Amniotic stem cell (primary cell): ENCODE measurements around the gene TRAPPC1.
A peak's percentile ranks its signal among the peaks of the same experiment; 100 is the strongest.

Experiments
- DNase-seq: peaks from one replicate; lab custom pipeline; 2025; lab: John Stamatoyannopoulos, UW

TRAPPC1 gene

DNA sequence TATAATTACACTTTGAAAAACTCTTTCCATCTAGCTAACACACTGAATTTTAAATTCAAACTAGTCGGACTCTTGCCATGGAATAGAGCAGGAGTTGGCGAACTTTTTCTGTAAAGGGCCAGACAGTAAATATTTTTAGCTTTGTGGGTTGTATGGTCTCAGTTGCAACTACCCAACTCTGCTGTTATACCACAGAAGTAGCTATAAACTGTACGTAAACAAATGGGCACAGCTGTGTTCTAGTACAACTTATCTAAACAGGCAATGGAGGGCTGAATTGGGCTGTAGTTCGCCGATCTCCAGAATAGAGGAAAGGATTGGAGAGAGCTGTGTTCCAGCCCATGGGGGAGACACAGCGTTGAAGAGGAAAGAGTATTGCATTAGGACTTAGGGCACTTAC, 9.0 kb upstream of the TRAPPC1 start:
- DNase-seq = no peak

DNA sequence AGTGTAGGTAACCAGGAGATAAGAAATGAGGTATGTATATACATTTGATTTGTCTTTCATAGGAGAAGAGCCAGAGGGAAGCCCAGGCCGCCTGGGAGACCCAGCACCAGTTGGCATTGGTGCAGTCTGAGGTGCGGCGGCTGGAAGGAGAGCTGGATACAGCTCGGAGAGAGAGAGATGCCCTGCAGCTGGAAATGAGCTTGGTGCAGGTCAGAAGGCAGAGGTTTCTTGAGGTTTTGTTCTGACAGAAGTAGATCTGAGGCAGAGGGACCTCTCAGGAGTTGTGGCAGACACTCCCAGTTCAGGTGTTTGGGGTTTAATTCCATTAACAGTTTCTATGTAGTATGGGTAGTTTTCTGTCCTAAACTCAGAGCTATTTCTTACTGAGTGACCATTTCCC, 8.3 kb upstream of the TRAPPC1 start:
- DNase-seq = no peak

GRCh38 chr17:7935859-7936258, 4.1 kb upstream of the TRAPPC1 start:
- DNase-seq = no peak

DNA sequence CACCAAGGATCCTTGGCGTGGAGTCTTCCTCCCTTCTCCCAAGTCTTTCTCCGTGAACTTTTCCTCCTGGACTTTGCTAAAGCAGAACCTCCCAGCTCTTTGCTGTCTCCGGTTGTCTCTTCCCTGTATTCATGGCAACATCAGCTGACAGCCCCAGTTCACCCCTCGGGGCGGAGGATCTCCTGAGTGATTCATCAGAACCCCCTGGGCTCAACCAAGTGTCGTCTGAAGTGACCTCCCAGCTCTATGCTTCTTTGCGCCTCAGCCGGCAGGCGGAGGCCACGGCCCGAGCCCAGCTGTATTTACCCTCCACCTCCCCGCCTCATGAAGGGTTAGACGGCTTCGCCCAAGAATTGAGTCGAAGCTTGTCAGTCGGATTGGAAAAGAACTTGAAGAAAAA, 1.2 kb upstream of the TRAPPC1 start:
- DNase-seq = no peak

DNA sequence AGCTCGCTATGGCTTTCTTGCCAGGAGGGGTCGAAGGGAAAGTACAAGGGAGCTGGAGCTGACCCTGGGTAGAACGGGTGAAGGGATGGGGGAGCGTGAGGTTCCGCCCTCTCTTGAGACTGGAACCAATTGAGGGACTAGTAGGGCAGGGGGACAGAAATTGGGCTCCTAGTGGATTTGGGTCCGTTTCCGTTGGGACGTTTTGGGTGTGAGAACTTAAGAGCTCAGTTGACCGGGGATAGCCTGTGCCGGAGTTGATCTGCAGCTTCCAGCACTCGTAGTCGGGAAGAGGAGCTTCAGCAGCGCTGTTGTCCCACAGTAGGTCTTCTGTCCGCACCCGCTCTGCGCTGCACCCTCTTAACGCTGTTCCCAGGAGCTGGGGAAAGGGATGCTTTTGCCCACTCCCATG, 741 bp upstream of the TRAPPC1 start:
- no peak for DNase-seq

DNA sequence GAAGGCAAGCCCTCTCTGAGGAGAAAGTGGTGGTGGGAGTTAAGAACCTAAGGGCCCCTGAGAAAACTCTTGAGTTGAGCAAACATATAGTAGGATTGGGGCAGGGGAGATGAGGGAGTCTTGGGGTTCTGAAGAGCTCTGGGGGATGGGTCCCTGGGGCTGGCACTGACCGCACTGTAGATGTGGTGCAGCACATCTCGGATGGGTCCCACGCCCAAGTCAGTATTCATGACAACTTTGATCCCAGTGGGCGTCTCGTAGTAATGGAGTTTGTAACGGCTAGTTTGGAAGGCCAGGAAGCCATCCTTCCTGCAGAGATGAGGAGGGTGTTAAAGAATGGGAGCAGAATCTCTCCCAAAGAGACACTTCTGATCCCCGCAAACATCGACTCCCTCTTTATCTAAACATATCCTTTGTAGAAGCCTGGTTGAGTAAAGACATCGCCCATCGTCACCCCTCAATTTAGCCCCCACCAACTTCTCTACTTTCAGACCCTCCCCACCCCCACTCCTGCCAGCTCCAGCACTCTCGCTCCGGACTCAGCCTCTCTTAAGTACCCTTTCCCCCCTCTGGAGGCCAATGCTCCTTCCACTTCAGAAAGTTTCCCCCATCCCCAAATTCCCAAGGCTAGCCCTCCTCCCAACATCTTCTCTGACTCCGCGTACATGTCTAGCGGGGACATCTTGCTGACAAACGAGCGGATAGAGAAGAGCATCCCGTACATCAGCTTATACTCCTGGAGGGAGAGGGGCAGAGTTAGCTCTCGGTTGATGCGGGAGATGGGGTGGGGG, 710 bp downstream of the TRAPPC1 start:
- DNase-seq = no peak

DNA sequence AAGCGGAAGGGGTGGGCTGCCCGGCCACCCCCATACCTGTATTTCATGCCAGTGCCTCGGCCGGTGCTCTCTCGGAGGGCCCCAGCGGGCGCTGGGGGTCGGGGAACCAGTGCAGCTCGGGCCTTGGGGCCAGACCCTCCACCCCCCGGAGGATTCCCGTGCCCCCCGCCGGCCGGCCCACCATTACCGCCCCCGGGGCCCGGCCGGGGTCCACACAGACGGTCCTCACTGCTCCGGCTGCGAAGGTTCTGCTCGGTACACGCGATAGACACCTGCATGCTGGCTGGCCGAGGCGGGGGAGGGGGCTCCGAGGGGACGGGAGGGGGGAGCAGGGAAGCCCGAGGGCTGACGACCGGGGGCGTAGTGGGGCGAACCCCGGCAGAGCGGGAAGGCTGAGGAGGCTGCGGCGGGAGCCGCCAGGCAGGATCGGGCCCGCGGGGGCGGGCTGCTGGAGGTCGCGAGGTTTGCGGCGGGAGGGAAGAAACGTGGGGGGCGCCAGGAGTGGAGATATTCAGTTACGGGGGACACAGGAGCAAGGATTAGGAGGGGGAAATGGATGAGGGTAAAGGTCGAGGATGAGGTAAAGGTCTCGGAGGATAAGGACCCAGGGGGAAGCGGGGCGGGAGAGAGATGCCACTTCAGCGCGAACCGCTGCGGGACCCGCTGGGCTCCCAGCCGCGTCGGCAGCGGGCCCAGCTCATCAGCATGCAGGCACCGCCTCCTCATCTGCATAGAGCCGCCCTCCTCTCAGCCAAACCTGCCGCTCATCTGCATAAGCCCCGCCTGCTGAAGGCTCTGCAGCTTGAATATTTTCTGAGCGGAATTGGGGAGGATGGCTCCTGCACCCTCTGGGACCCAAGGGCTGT, 2.4 kb downstream of the TRAPPC1 start, which contains the start of gene KCNAB3:
TSS of gene KCNAB3 (minus strand) at position 699 of the 866 bp plus-strand sequence. CDS start at position 278, 421 bp downstream.
- DNase-seq = peak; percentile 88

- DNase-seq = no peak
Measured at GRCh38 chr17:7927596-7927995, 4.2 kb downstream of the TRAPPC1 start.

- no peak for DNase-seq
Measured at GRCh38 chr17:7922845-7923628, 8.7 kb downstream of the TRAPPC1 start.

DNA sequence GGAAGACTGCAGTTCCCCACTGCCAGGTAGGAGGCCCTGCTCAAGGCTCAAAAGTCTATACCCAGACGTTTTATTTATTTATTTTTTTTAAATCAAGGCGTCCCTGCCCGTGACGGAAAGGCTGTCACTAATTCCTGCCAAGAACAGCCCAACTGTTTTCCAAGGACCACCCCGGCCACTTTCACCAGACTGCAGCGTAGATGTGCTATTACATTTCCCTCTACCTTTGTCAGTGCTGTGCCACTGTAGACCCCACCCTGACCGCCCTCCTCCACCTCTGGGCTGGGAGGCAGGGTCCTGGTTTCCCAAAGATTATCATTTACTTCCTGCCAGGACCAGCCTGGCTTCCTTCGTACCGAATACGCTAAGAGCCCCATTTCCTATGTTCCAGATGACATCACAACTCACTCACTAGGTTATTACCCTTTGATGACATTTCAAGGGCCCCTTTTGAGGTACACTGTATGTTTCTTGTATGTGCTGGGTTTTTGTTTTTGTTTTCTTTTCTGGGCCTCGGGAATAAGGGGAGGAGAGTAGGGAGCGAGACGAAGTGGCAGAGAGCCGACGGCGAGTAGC, 9.4 kb downstream of the TRAPPC1 start:
- no peak for DNase-seq

DNA sequence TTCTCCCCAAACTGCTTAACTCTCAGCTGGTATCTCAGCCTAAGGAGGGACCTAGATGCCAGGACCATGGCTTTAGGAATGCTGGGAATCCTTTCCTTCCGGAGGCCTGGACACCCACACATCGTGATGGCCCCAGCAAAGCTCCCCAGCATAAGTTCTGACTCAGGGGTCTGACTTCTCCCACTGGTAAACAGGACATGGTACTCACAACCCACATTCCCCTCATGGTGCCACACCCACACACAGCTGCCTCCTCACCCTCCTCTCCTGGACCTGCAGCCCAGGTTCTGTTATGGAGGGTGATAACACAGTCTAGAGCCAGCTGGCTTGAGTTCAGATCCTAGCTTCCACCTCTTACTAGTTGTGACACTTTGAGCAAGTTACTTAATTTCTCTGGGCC, 14.9 kb downstream of the TRAPPC1 start:
- DNase-seq = no peak

GRCh38 chr17:7916385-7916682, 15.4 kb downstream of the TRAPPC1 start:
- DNase-seq = no peak

GRCh38 chr17:7915611-7916384, 15.9 kb downstream of the TRAPPC1 start, which contains the start of gene RNF227:
Gene RNF227, minus strand, starts transcription at chr17:7916289. Its CDS starts 94 bp downstream, at chr17:7916195.
- peak; percentile 92 for DNase-seq

DNA sequence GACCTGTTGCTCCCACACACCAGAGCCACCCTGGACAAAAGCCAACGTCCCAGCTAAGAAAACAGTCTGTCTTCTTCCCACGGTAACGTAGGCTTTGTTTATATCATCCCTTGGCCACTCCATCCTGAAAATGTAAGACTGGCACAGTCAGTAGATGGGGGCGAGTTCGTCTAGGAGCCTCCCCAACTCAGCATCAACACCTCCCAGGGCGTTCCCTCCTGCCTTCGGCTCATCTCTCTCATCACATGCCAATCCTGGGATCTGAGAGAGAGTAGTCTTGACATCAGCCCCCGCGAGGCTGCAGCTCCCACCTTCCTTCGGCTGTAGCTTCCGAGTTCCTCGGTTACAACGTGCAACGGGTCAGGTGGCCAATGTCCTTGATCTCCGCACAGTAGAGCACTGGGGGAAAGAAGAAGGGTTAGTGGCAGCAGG, 16.6 kb downstream of the TRAPPC1 start:
- DNase-seq = no peak

- no peak for DNase-seq
Measured at GRCh38 chr17:7912927-7913524, 18.7 kb downstream of the TRAPPC1 start.

- no peak for DNase-seq
Measured at GRCh38 chr17:7911116-7911515, 20.6 kb downstream of the TRAPPC1 start.

DNA sequence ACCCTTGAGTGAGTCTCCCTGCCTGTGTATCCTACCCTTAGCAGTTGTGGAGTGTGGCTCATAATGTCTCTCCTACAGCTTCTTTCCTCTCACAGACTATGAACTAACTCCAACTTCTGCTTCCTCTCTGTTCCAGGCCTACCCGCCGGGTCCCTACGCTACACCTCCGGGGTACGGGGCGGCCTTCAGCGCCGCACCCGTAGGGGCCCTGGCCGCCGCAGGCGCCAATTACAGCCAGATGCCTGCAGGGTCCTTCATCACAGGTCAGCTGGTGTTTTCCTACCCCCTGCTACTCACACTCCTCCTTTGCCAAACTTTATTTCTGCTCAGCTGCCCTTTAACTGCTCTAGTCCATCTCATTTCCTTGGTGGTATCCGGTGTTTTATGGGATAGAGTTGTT, 21.0 kb downstream of the TRAPPC1 start:
- DNase-seq = no peak

DNA sequence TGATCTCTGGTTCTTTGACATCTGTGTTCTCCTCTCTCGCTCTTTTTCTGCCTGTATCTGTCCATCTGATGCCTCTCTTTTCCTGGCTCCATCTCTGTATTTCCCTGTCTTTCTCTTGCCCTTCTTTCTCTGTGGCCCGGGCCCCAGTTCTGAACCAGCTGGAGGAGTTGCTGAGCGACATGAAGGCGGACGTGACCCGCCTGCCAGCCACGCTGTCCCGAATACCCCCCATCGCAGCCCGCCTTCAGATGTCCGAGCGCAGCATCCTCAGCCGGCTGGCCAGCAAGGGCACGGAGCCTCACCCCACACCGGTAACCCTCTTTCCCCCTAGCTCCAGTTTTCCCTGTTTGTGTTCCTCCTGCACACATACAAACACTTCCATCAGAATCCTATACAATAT, 21.5 kb downstream of the TRAPPC1 start:
- DNase-seq = no peak

- DNase-seq = no peak
Measured at GRCh38 chr17:7909089-7909488, 22.7 kb downstream of the TRAPPC1 start.

DNA sequence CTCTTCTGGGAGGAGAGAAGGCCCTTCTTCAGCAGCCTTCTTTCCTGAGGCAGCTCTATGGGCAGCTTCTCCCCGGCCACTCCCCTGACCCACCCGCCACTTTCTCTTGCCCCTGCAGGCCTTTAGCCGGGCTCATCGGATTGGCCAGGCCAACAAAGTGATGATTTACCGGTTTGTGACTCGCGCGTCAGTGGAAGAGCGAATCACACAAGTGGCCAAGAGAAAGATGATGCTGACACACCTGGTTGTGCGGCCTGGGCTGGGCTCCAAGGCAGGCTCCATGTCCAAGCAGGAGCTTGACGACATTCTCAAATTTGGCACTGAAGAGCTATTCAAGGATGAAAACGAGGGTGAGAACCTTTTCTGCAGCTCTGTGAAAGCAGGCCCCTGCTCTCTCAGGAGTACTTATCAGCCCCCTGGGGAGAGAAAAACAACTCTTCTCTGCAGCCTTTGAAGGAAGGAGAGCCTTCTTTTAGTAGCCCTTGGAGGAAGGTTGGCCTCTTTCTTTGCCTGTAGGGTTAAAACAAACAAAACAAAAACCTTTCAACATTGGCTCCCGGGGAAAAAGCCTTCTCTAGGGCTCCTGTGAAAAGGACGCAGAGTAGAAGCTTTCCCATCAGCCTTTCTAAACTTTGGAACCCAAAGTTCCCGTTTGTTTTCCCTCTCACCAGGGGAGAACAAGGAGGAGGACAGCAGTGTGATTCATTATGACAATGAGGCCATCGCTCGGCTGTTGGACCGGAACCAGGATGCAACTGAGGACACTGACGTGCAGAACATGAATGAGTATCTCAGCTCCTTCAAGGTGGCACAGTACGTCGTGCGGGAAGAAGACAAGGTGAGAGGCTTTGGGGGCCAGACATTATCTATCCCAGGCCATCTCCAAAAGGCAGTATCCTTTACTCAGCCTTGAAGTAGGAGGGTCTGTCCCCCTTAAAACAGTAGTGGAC, 28.3 kb downstream of the TRAPPC1 start:
- no peak for DNase-seq
